ENCODE data around the gene UMODL1.

Gene UMODL1

GRCh38 chr21:42083361-42083690, 12.2 kb downstream of the UMODL1 start:
- DNase-seq (ENCODE audit: low read depth in 2 of 2), result no peak
- H3K4me3 ChIP-seq (replicated peaks in 1 of 2; ENCODE audit: low read depth in 2 of 2, low read length in 2 of 2), result no peak overlapping the region
- no peak for TF ChIP-seq CTCF (IDR thresholded peaks at IDR 0.05; ENCODE audit: low read depth, low read length)

DNA sequence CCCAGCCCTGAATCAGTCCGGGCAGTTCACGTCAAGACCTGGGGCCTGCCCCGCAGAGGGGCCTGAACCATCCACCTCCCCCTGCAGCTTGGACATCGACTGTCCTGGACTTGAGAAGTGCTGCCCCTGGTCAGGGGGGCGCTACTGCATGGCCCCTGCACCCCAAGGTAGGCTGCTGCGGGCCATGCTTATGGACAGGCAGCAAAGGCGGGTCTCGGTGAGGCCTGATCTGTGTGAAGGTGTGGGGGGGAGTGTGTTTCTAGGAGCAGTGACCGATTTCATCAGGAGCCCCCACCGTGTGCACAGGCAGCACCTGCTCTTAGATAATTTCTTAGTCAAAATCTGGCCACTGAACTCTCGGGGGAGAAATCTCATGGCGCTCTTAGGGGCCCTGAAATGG, 13.0 kb downstream of the UMODL1 start:
- DNase-seq (ENCODE audit: low read depth in 2 of 2), result no peak
- TF ChIP-seq CTCF (IDR thresholded peaks at IDR 0.05; ENCODE audit: low read depth, low read length), result no peak

DNA sequence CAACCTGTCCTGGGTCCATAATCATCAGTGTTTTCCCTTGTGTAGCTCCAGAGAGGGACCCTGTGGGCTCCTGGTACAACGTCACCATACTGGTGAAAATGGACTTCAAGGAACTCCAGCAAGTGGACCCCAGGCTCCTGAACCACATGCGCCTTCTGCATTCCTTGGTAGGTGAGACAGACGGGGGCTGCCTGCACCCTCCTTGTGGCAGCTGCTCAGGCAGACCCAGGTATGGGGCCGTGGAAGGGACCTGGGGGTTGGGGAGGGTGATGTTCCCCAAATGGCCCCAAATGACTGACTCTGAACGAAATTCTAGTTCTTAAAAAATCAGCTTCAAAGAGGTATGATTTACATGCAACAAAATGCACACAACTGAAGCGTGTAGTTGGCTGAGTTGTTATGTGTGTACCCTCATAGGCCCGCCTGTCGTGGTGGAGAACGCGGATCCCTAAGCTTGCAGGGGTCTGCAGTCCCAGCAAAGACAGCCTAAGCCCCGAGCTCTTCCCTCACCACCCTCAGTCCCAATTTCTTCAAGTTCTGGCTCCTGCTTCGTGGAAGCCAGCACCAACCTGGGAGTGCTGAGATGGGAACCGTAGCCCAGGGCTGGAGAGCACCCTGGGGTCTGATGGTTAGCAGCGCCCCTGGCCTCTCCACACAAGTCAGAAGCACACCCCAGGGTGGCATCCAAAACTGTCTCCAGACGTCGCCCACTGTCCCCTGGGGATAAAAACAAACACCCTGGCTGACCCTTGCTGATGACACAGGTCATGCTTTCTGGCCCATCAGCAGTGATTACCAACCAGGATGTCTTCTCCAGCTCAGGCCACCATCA, 14.3 kb downstream of the UMODL1 start:
- no peak for DNase-seq (ENCODE audit: low read depth in 2 of 2)
- TF ChIP-seq CTCF (IDR thresholded peaks at IDR 0.05; ENCODE audit: low read depth, low read length), result no peak
- no peak overlapping the region for H3K4me3 ChIP-seq (replicated peaks in 1 of 2; ENCODE audit: low read depth in 2 of 2, low read length in 2 of 2)

More for the DNA sequence above, 13.0 kb downstream of the UMODL1 start:
- no peak overlapping the region for H3K4me3 ChIP-seq (replicated peaks in 1 of 2; ENCODE audit: low read depth in 2 of 2, low read length in 2 of 2)

- no peak for DNase-seq (ENCODE audit: low read depth in 2 of 2)
- no peak overlapping the region for H3K4me3 ChIP-seq (replicated peaks in 1 of 2; ENCODE audit: low read depth in 2 of 2, low read length in 2 of 2)
- TF ChIP-seq CTCF (IDR thresholded peaks at IDR 0.05; ENCODE audit: low read depth, low read length), result no peak
Measured at GRCh38 chr21:42086969-42087368, 15.9 kb downstream of the UMODL1 start.

DNA sequence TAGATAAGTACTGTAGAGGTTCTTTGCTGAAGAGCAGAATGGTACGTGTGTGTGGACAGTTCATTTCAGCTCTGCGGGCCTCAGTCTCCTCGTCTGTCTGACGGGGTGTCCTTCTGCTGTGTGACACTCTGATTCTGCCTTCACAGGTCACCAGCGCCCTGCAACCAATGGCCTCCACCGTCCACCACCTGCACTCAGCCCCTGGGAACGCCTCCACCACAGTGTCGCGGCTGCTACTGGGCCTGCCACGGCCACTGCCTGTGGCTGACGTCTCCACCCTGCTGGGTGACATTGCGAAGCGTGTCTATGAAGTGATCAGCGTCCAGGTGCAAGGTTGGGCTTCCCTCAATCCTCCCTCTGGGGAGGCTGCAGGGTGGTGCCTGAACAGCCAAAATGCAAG, 17.0 kb downstream of the UMODL1 start:
- H3K4me3 ChIP-seq (replicated peaks in 1 of 2; ENCODE audit: low read depth in 2 of 2, low read length in 2 of 2), result no peak overlapping the region
- TF ChIP-seq CTCF (IDR thresholded peaks at IDR 0.05; ENCODE audit: low read depth, low read length), result no peak
- DNase-seq (ENCODE audit: low read depth in 2 of 2), result no peak

GRCh38 chr21:42088658-42089057, 17.5 kb downstream of the UMODL1 start:
- no peak for TF ChIP-seq CTCF (IDR thresholded peaks at IDR 0.05; ENCODE audit: low read depth, low read length)
- no peak overlapping the region for H3K4me3 ChIP-seq (replicated peaks in 1 of 2; ENCODE audit: low read depth in 2 of 2, low read length in 2 of 2)
- no peak for DNase-seq (ENCODE audit: low read depth in 2 of 2)
